ENCODE data around the gene GALNTL6.

GRCh38 chr4:172992648-172993378 lies 1179.6 kb downstream of the GALNTL6 start:
- TF ChIP-seq CTCF (optimal IDR thresholded peaks at IDR 0.05 in 1 of 3, IDR thresholded peaks at IDR 0.05 in 1 of 3, conservative IDR thresholded peaks at IDR 0.05 in 1 of 3; ENCODE audit: extremely low read depth in 1 of 3, insufficient read depth in 2 of 3, low read length in 3 of 3), result no peak
- no peak for TF ChIP-seq EZH2 (IDR thresholded peaks at IDR 0.05; ENCODE audit: low read length)

Data from keratinocyte (primary cell).